ENCODE results near the gene RAB18.
"Not testable (repeated sequence)": the region's sequence is repeated elsewhere in the genome, so short reads cannot be mapped to it uniquely, and the experiment has no call there.

Gene RAB18

GRCh38 chr10:27564880-27565279 is 60.8 kb downstream of the RAB18 start:
- H3K27me3 ChIP-seq (ENCODE audit: insufficient read depth, poor library complexity, severe bottlenecking), result no peaks in the 10 kb centered on the region
- no peaks in the 10 kb centered on the region for H3K9me3 ChIP-seq (ENCODE audit: severe bottlenecking)
- no peak for DNase-seq (ENCODE audit: low spot score)
- H3K4me1 ChIP-seq (ENCODE audit: insufficient read depth, poor library complexity, severe bottlenecking), result no peaks in the 10 kb centered on the region
- TF ChIP-seq, protein P1, sequence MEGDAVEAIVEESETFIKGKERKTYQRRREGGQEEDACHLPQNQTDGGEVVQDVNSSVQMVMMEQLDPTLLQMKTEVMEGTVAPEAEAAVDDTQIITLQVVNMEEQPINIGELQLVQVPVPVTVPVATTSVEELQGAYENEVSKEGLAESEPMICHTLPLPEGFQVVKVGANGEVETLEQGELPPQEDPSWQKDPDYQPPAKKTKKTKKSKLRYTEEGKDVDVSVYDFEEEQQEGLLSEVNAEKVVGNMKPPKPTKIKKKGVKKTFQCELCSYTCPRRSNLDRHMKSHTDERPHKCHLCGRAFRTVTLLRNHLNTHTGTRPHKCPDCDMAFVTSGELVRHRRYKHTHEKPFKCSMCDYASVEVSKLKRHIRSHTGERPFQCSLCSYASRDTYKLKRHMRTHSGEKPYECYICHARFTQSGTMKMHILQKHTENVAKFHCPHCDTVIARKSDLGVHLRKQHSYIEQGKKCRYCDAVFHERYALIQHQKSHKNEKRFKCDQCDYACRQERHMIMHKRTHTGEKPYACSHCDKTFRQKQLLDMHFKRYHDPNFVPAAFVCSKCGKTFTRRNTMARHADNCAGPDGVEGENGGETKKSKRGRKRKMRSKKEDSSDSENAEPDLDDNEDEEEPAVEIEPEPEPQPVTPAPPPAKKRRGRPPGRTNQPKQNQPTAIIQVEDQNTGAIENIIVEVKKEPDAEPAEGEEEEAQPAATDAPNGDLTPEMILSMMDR (IDR thresholded peaks at IDR 0.05; ENCODE audit: poor library complexity, severe bottlenecking), result no peak
- H3K4me3 ChIP-seq (ENCODE audit: severe bottlenecking), result no peak overlapping the region
- no peaks in the 10 kb centered on the region for H3K36me3 ChIP-seq (ENCODE audit: low read depth)
- ATAC-seq (ENCODE audit: low read depth), result no peak
- H3K27ac ChIP-seq (ENCODE audit: poor library complexity, severe bottlenecking), result no peak overlapping the region

DNA sequence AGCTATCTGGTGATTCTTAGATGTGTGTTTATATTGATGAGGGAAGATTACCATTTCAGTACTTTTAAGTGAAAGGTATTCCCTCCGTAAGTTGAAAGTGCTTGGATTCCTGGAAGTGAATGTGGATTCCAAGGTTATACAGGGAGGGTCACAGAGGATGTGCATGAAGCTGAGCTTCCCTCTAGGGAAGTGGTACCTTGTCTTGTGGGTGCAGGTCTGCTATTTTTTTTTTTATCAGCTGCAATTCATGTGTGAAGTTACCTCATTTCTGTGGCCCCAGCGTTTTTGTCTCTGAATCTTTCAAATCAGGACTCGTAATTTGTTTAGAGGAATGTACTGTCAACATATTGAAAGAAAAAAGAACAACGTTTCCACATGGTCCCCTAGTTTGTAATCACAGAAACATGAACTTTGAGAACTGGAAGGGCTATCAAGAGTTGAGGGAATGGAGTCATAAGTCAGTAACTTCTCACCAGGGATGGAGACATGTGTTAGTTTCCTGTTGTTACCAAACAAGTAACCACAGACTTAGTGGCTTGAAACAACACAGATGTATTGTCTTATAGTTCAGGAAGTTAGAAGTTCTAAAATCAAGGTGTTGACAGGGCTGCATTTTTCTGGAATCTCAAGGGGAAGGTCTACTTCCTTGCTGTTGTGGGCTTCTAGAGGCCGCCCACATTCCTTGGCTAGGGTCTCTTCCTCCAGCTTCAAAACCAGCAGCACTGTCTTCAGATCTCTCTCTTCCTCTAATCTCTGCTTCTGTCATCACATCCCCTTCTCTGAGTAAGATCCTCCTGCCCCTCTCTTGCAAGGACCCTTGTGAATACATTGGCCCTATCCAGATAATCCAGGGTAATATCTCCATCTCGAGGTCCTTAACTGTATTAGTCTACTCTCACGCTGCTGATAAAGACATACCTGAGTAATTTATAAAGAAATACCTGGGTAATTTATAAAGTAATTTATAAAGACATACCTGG is 64.4 kb downstream of the RAB18 start:
- TF ChIP-seq, protein P1 (IDR thresholded peaks at IDR 0.05; ENCODE audit: poor library complexity, severe bottlenecking), result no peak
- no peak overlapping the region for H3K4me3 ChIP-seq (ENCODE audit: severe bottlenecking)
- no peaks in the 10 kb centered on the region for H3K4me1 ChIP-seq (ENCODE audit: insufficient read depth, poor library complexity, severe bottlenecking)
- ATAC-seq (ENCODE audit: low read depth) (no peak), DNase-seq (ENCODE audit: low spot score) (no peak)
- H3K27me3 ChIP-seq (ENCODE audit: insufficient read depth, poor library complexity, severe bottlenecking), result no peaks in the 10 kb centered on the region
- H3K9me3 ChIP-seq (ENCODE audit: severe bottlenecking), result no peaks in the 10 kb centered on the region
- H3K27ac ChIP-seq (ENCODE audit: poor library complexity, severe bottlenecking), result no peak overlapping the region
- no peaks in the 10 kb centered on the region for H3K36me3 ChIP-seq (ENCODE audit: low read depth)

DNA sequence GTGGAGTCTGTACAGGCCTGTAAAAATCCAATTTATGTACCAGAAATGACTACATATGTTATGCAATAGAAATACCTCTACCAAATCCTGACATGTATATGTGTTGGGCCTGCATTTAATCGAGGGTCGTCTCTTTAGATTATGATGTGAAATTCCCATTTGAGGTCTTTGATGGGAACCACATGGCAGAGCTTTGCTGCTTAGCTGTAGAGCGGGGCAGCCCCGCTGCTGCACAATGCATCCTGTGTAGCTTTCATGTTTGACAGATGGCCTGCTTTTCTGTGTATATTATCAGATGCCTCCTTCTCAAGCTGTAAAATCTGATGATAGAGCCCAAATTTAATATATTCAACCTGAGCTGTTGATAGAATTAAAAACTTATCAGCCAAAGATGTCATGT is 65.8 kb downstream of the RAB18 start:
- TF ChIP-seq, protein P1 (IDR thresholded peaks at IDR 0.05; ENCODE audit: poor library complexity, severe bottlenecking), result no peak
- no peaks in the 10 kb centered on the region for H3K4me1 ChIP-seq (ENCODE audit: insufficient read depth, poor library complexity, severe bottlenecking)
- no peak overlapping the region for H3K4me3 ChIP-seq (ENCODE audit: severe bottlenecking)
- H3K27ac ChIP-seq (ENCODE audit: poor library complexity, severe bottlenecking), result no peak overlapping the region
- H3K9me3 ChIP-seq (ENCODE audit: severe bottlenecking), result no peaks in the 10 kb centered on the region
- no peaks in the 10 kb centered on the region for H3K36me3 ChIP-seq (ENCODE audit: low read depth)
- ATAC-seq (ENCODE audit: low read depth) (no peak), DNase-seq (ENCODE audit: low spot score) (no peak)
- H3K27me3 ChIP-seq (ENCODE audit: insufficient read depth, poor library complexity, severe bottlenecking), result no peaks in the 10 kb centered on the region

- ATAC-seq (ENCODE audit: low read depth); H3K36me3 ChIP-seq (ENCODE audit: low read depth); H3K4me3 ChIP-seq (ENCODE audit: severe bottlenecking); DNase-seq (ENCODE audit: low spot score); H3K27me3 ChIP-seq (ENCODE audit: insufficient read depth, poor library complexity, severe bottlenecking); H3K4me1 ChIP-seq (ENCODE audit: insufficient read depth, poor library complexity, severe bottlenecking); H3K9me3 ChIP-seq (ENCODE audit: severe bottlenecking); H3K27ac ChIP-seq (ENCODE audit: poor library complexity, severe bottlenecking): not testable (repeated sequence)
Measured at GRCh38 chr10:27577038-27577437, 72.9 kb downstream of the RAB18 start.

- Histone ChIP-seq H3K27me3 (ENCODE audit: insufficient read depth, poor library complexity, severe bottlenecking) (no peaks in the 10 kb centered on the region), H3K27ac (ENCODE audit: poor library complexity, severe bottlenecking) (no peak overlapping the region), H3K36me3 (ENCODE audit: low read depth) (no peaks in the 10 kb centered on the region), H3K4me3 (ENCODE audit: severe bottlenecking) (no peak overlapping the region), H3K4me1 (ENCODE audit: insufficient read depth, poor library complexity, severe bottlenecking) (no peaks in the 10 kb centered on the region), H3K9me3 (ENCODE audit: severe bottlenecking) (no peaks in the 10 kb centered on the region)
- TF ChIP-seq, protein P1 (IDR thresholded peaks at IDR 0.05; ENCODE audit: poor library complexity, severe bottlenecking), result no peak
- ATAC-seq (ENCODE audit: low read depth) (no peak), DNase-seq (ENCODE audit: low spot score) (no peak)
Measured at GRCh38 chr10:27578316-27578715, 74.2 kb downstream of the RAB18 start.
